ENCODE data around the gene CFTR.

GRCh38 chr7:117479225-117480054, at the start of gene CFTR:
- TF ChIP-seq EGR2 (tag by site-specific recombination; IDR thresholded peaks at IDR 0.05; ENCODE audit: low read depth): no peak
- TF ChIP-seq ZNF292 (tag by site-specific recombination; IDR thresholded peaks at IDR 0.05; ENCODE audit: borderline replicate concordance, low read depth): no peak
- no peak for TF ChIP-seq ZNF133 (tag by site-specific recombination; IDR thresholded peaks at IDR 0.05)
- TF ChIP-seq ZFP37 (tag by site-specific recombination; IDR thresholded peaks at IDR 0.05): no peak
- TF ChIP-seq BCL11A (tag by site-specific recombination; IDR thresholded peaks at IDR 0.05; ENCODE audit: low read depth): no peak
- no peak for TF ChIP-seq CTCF (tag by site-specific recombination; IDR thresholded peaks at IDR 0.05)
- TF ChIP-seq MZF1 (tag by site-specific recombination; IDR thresholded peaks at IDR 0.05; ENCODE audit: borderline replicate concordance): no peak
- no peak for TF ChIP-seq REST (tag by site-specific recombination; IDR thresholded peaks at IDR 0.05)
